HepG2 (cell line): ENCODE data around the gene NDUFS2. TPM values are rescaled to one million over a fixed set of nuclear protein-coding genes. Genes with fewer than 3 reads are reported as not detected.

Experiments
- ATAC-seq: fragments of 200-7000 bp; cut with Tn5 transposase; 3 replicates; pipeline ENCODE4 v1.9.1; 2020; ENCODE audit warnings: mild to moderate bottlenecking, moderate library complexity
- BruUV-seq: library from RNA; stranded (reverse); fragments of 400-500 nt; replicated peaks from 2 replicates; lab custom pipeline; 2021; lab: Mats Ljungman, UMichigan
- CTCF ChIA-PET: fragments of 300-600 bp; formaldehyde crosslinking; extraction: SDS; loops from one replicate; lab custom pipeline; 2021; ENCODE audit warnings: low total read pairs, inconsistent platforms, low intra/inter-chr PET ratio; lab: Yijun Ruan, JAX
- POLR2A ChIA-PET: fragments of 350-600 bp; sonication (Branson Sonifier 250); formaldehyde crosslinking; loops from one replicate; lab custom pipeline; 2020; ENCODE audit warnings: antibody characterized with exemption, inconsistent platforms; lab: Yijun Ruan, JAX
- DNase-seq: peaks from one replicate; pipeline ENCODE4 v3.0.0-alpha.2; 2015; ENCODE audit warnings: low spot score
- FAIRE-seq: peaks from 3 replicates; lab custom pipeline; 2011; peaks lifted over from hg19 to GRCh38; lab: Jason Lieb, UNC
- H2AFZ ChIP-seq: one replicate; pipeline ENCODE4 v1.6.1; 2011; ENCODE audit warnings: low read length, inconsistent platforms
- H3K27ac ChIP-seq: fragments of 300-600 bp; 3 replicates; pipeline ENCODE4 v1.8.0; 2011; ENCODE audit warnings: mixed run types, mild to moderate bottlenecking, mixed read lengths, low read length, inconsistent platforms; ENCODE audit not compliant: insufficient read depth; ENCODE audit errors: extremely low read length
- H3K27me3 ChIP-seq, 2 experiments: fragments of 200-600 bp in 1 of 2; 2 replicates in 1 of 2; 3 replicates in 1 of 2; pipeline versions ENCODE4 v1.6.0 to v1.8.0; 2011; ENCODE audit warnings: low read length in 2 of 2, mild to moderate bottlenecking in 2 of 2, moderate library complexity in 2 of 2, inconsistent platforms in 1 of 2; ENCODE audit not compliant: insufficient read depth in 2 of 2, control insufficient read depth in 1 of 2
- H3K36me3 ChIP-seq, 2 experiments: fragments of 200-600 bp in 1 of 2; replicated peaks in 1 of 2; 2 replicates in 1 of 2; 3 replicates in 1 of 2; pipeline versions ENCODE4 v1.5.1 to v1.8.0; 2011; ENCODE audit warnings: low read length in 2 of 2, inconsistent platforms in 1 of 2; ENCODE audit not compliant: insufficient read depth in 2 of 2, control insufficient read depth in 1 of 2
- H3K4me1 ChIP-seq: 2 replicates; pipeline ENCODE4 v1.5.1; 2012; ENCODE audit warnings: low read length, inconsistent platforms; ENCODE audit not compliant: insufficient read depth
- H3K4me2 ChIP-seq: 2 replicates; pipeline ENCODE4 v1.6.0; 2011; ENCODE audit warnings: low read depth, low read length, inconsistent platforms
- H3K4me3 ChIP-seq, 3 experiments: fragments of 200-600 bp in 1 of 3; sonication (generic), shearing (Covaris generic) in 1 of 3; replicated peaks in 1 of 3; 2 replicates each; pipeline ENCODE4 v1.5.1; 2011 to 2016; ENCODE audit warnings: low read length in 3 of 3, inconsistent platforms in 2 of 3, low read depth in 2 of 3, mild to moderate bottlenecking in 2 of 3, control low read depth in 1 of 3, mixed read lengths in 1 of 3; ENCODE audit not compliant: insufficient read depth in 1 of 3
- H3K79me2 ChIP-seq: one replicate; pipeline ENCODE4 v1.6.1; 2011; ENCODE audit warnings: low read length, inconsistent platforms; ENCODE audit not compliant: insufficient read depth
- H3K9ac ChIP-seq: 2 replicates; pipeline ENCODE4 v1.6.0; 2011; ENCODE audit warnings: mild to moderate bottlenecking, low read depth, low read length, inconsistent platforms; ENCODE audit not compliant: insufficient read depth
- H3K9me3 ChIP-seq: 2 replicates; pipeline ENCODE4 v1.5.1; 2012; ENCODE audit warnings: mild to moderate bottlenecking, low read length
- H4K20me1 ChIP-seq: 2 replicates; pipeline ENCODE4 v1.6.0; 2011; ENCODE audit warnings: inconsistent platforms, mild to moderate bottlenecking, low read length, moderate library complexity; ENCODE audit not compliant: insufficient read depth
- AGO1 ChIP-seq: fragments of 200-400 bp; formaldehyde crosslinking; IDR thresholded peaks from 2 replicates; pipeline ENCODE4 v1.6.1; 2017; ENCODE audit warnings: mild to moderate bottlenecking, low read depth, low read length, moderate library complexity; ENCODE audit not compliant: poor library complexity, severe bottlenecking
- ARNTL ChIP-seq: sonication (generic); formaldehyde crosslinking; IDR thresholded peaks from 2 replicates; pipeline ENCODE4 v1.4.0; 2020; ENCODE audit warnings: mild to moderate bottlenecking, missing genetic modification reagents
- FOXA3 ChIP-seq: IDR thresholded peaks from 2 replicates; pipeline ENCODE4 v1.6.1; 2016; ENCODE audit warnings: missing genetic modification reagents, missing compliant biosample characterization
- KLF13 ChIP-seq: sonication (generic); formaldehyde crosslinking; IDR thresholded peaks from 2 replicates; pipeline ENCODE4 v1.4.0; 2020; ENCODE audit warnings: mild to moderate bottlenecking, missing genetic modification reagents
- MTA1 ChIP-seq: sonication (generic); formaldehyde crosslinking; IDR thresholded peaks from 2 replicates; pipeline ENCODE4 v1.4.0; 2020; ENCODE audit warnings: missing genetic modification reagents, mild to moderate bottlenecking, borderline replicate concordance
- MTF2 ChIP-seq: sonication (generic); formaldehyde crosslinking; IDR thresholded peaks from 2 replicates; pipeline ENCODE4 v1.5.0; 2020; ENCODE audit warnings: missing genetic modification reagents, borderline replicate concordance
- PTBP1 ChIP-seq: fragments of 200-400 bp; formaldehyde crosslinking; IDR thresholded peaks from 2 replicates; pipeline ENCODE4 v1.6.1; 2018; ENCODE audit warnings: low read length, low read depth; ENCODE audit not compliant: poor library complexity, severe bottlenecking
- RAD51 ChIP-seq: fragments of 450-650 bp; IDR thresholded peaks from 2 replicates; pipeline ENCODE4 v1.6.1; 2016; ENCODE audit warnings: borderline replicate concordance
- RFX3 ChIP-seq: IDR thresholded peaks from 2 replicates; pipeline ENCODE4 v1.6.1; 2016; ENCODE audit warnings: missing biosample characterization, missing genetic modification reagents
- RFX5 ChIP-seq: IDR thresholded peaks from 2 replicates; pipeline ENCODE4 v1.6.1; 2011; ENCODE audit warnings: low read depth, low read length, improper control_type of control experiment
- TBL1XR1 ChIP-seq: fragments of 150-350 bp; IDR thresholded peaks from 2 replicates; pipeline ENCODE4 v1.6.1; 2014; ENCODE audit warnings: borderline replicate concordance, low read length; ENCODE audit not compliant: partially characterized antibody
- ZNF20 ChIP-seq: sonication (generic); formaldehyde crosslinking; IDR thresholded peaks from 2 replicates; pipeline ENCODE4 v1.4.0; 2020; ENCODE audit warnings: mild to moderate bottlenecking, moderate library complexity, missing genetic modification reagents
- ZNF567 ChIP-seq: sonication (generic); formaldehyde crosslinking; IDR thresholded peaks from 2 replicates; pipeline ENCODE4 v1.8.1; 2023; ENCODE audit warnings: mild to moderate bottlenecking, missing genetic modification reagents, borderline replicate concordance
- ZNF773 ChIP-seq: sonication (generic); formaldehyde crosslinking; IDR thresholded peaks from 2 replicates; pipeline ENCODE4 v1.4.0; 2020; ENCODE audit warnings: missing genetic modification reagents, borderline replicate concordance
- ZNF781 ChIP-seq: sonication (generic); formaldehyde crosslinking; IDR thresholded peaks from 2 replicates; pipeline ENCODE4 v1.5.1; 2020; ENCODE audit warnings: borderline replicate concordance, mild to moderate bottlenecking, missing genetic modification reagents; ENCODE audit errors: not compliant biosample characterization
- WGBS: methylation state at CpG from one replicate; pipeline ENCODE4 v1.1.6; 2017; ENCODE audit warnings: low lambda C conversion rate; 5-methylcytosine and 5-hydroxymethylcytosine counted together
- in situ Hi-C: cut with HindIII; loops from 2 replicates; pipeline ENCODE4 v1.10.0; 2017; ENCODE audit warnings: low pct_unique_long_range_greater_than_20kb; ENCODE audit not compliant: extremely low pct_ligation_motif_present
- intact Hi-C: fragments of 100-400 bp; cut with micrococcal nuclease; formaldehyde crosslinking; loops from one replicate; pipeline ENCODE4 v1.10.0; 2022; ENCODE audit not compliant: unreplicated experiment
- polyA plus RNA-seq, 8 experiments: library from polyadenylated mRNA; depleted of rRNA in 3 of 8; stranded (reverse) in 7 of 8; unstranded in 1 of 8; fragments of >200 nt; fragmentation: Illumina TruSeq in 4 of 8; extraction: Trizol in 4 of 8; gene quantifications; 2 replicates each; pipeline versions ENCODE4 v1.2.1 to v1.2.3, GENCODE V29; 2011 to 2016; ENCODE audit warnings: low read depth in 4 of 8, missing spikeins in 1 of 8, mixed read lengths in 1 of 8; ENCODE audit not compliant: insufficient read depth in 1 of 8
- total RNA-seq, 5 experiments: library from RNA; depleted of rRNA; stranded (reverse); fragments of >200 nt; fragmentation: Illumina TruSeq; extraction: Trizol; gene quantifications; 2 replicates each; pipeline ENCODE4 v1.2.3, GENCODE V29; 2016; ENCODE audit warnings: low read depth in 1 of 5
- TF ChIP-seq, protein P1 (sequence below): sonication (generic); formaldehyde crosslinking; IDR thresholded peaks from 2 replicates; pipeline ENCODE4 v1.4.0; 2020; ENCODE audit warnings: missing genetic modification reagents, borderline replicate concordance
- TF ChIP-seq, protein P2 (sequence below): IDR thresholded peaks from 2 replicates; pipeline ENCODE4 v1.4.0; 2020; ENCODE audit warnings: mild to moderate bottlenecking, missing genetic modification reagents

NDUFS2 gene
- total and polyA plus RNA-seq, 2 of the 13 experiments (the other 11 are each of a cell fraction or from before 2014, with no cell fraction given), result 89.9 to 118 TPM

DNA sequence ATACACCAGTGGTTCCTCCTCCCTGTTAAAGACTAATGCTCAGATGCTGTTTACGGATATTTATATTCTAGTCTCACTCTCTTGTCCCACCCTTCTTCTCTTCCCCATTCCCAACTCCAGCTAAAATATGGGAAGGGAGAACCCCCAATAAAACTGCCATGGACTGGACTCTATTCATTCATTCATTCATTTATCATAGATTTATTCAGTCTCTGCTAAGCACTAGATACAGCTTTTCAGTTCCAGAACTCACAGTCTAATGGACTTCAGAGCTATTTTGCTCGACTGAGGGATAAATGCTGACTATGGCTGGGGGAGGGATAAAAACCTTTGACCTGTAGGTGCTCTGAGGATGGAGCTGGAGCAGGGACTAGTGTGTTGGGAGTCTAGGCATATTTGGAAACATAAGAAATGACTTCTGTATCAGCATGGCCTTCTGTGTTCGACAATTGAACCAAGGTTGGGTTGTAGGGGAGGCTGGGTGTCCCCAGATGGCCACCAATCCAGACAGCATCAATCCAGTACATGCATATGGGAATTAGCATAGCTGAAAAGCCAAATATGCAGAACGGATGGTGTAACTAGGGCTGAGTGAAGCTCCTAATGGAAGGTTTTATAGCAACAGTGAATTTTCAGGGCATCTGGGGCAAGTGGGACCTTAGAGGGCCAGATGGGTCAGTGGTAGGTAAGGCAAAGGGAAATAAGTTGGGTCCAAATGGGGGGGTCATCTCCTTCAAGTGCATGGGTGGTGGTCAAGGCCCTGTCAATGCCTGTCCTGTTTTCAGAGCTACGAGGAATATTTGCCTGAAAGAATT is 17.1 kb downstream of the NDUFS2 start:
- BruUV-seq, result no TSS peak
- Histone ChIP-seq H3K4me1 (peaks cover 72% of the 10 kb centered on the region), H4K20me1 (peaks cover 11% of the 10 kb centered on the region), H3K4me3 (peak overlapping the region in 2 of 3 experiments; percentile 23 to 25; a peak in 5 of 6 replicates), H3K9ac (peak overlapping the region; percentile 40), H2AFZ (no peak overlapping the region), H3K79me2 (peaks cover 23% of the 10 kb centered on the region), H3K4me2 (peak overlapping the region; percentile 87), H3K27me3 (no peaks in the 10 kb centered on the region; a peak in 1 of 5 replicates), H3K27ac (peak overlapping the region; percentile 99), H3K9me3 (no peaks in the 10 kb centered on the region), H3K36me3 (peaks cover 1 to 17% of the 10 kb centered on the region in 2 experiments; a peak in 3 of 5 replicates)
- ATAC-seq (peak; percentile 5), FAIRE-seq (peak; percentile 68), DNase-seq (peak; percentile 45)
- WGBS, result 3% methylated on average over 4 of the region's 5 CpGs
- in situ Hi-C loops, result no loop called here
- ChIA-PET CTCF (no interaction called here), POLR2A (interaction anchor here (0.8 to 12.5 kb wide), 10 partner anchors 9 to 193 kb away, joined by 4 to 357 read pairs (median 8); partner anchors contain the start of genes ADAMTS4, DEDD, NDUFS2 and SDHC)
- intact Hi-C loops, result no loop called here
- TF ChIP-seq MTF2 (CRISPR knock-in tag) (no peak), ZNF773 (CRISPR knock-in tag) (no peak), RFX3 (no peak), ZNF567 (CRISPR knock-in tag) (no peak), ARNTL (peak; percentile 50; the same call in 1 of the 2 replicates), PTBP1 (no peak), FOXA3 (no peak), MTA1 (CRISPR knock-in tag) (no peak), ZNF20 (CRISPR knock-in tag) (no peak), AGO1 (no peak), RFX5 (no peak), RAD51 (no peak), KLF13 (no peak), TBL1XR1 (no peak), ZNF781 (CRISPR knock-in tag) (no peak)
- TF ChIP-seq, protein P1, sequence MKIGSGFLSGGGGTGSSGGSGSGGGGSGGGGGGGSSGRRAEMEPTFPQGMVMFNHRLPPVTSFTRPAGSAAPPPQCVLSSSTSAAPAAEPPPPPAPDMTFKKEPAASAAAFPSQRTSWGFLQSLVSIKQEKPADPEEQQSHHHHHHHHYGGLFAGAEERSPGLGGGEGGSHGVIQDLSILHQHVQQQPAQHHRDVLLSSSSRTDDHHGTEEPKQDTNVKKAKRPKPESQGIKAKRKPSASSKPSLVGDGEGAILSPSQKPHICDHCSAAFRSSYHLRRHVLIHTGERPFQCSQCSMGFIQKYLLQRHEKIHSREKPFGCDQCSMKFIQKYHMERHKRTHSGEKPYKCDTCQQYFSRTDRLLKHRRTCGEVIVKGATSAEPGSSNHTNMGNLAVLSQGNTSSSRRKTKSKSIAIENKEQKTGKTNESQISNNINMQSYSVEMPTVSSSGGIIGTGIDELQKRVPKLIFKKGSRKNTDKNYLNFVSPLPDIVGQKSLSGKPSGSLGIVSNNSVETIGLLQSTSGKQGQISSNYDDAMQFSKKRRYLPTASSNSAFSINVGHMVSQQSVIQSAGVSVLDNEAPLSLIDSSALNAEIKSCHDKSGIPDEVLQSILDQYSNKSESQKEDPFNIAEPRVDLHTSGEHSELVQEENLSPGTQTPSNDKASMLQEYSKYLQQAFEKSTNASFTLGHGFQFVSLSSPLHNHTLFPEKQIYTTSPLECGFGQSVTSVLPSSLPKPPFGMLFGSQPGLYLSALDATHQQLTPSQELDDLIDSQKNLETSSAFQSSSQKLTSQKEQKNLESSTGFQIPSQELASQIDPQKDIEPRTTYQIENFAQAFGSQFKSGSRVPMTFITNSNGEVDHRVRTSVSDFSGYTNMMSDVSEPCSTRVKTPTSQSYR (CRISPR knock-in tag), result peak; percentile 48; the same call in 1 of the 2 replicates
- TF ChIP-seq, protein P2, sequence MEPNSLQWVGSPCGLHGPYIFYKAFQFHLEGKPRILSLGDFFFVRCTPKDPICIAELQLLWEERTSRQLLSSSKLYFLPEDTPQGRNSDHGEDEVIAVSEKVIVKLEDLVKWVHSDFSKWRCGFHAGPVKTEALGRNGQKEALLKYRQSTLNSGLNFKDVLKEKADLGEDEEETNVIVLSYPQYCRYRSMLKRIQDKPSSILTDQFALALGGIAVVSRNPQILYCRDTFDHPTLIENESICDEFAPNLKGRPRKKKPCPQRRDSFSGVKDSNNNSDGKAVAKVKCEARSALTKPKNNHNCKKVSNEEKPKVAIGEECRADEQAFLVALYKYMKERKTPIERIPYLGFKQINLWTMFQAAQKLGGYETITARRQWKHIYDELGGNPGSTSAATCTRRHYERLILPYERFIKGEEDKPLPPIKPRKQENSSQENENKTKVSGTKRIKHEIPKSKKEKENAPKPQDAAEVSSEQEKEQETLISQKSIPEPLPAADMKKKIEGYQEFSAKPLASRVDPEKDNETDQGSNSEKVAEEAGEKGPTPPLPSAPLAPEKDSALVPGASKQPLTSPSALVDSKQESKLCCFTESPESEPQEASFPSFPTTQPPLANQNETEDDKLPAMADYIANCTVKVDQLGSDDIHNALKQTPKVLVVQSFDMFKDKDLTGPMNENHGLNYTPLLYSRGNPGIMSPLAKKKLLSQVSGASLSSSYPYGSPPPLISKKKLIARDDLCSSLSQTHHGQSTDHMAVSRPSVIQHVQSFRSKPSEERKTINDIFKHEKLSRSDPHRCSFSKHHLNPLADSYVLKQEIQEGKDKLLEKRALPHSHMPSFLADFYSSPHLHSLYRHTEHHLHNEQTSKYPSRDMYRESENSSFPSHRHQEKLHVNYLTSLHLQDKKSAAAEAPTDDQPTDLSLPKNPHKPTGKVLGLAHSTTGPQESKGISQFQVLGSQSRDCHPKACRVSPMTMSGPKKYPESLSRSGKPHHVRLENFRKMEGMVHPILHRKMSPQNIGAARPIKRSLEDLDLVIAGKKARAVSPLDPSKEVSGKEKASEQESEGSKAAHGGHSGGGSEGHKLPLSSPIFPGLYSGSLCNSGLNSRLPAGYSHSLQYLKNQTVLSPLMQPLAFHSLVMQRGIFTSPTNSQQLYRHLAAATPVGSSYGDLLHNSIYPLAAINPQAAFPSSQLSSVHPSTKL (CRISPR knock-in tag), result 0 out of 2 replicates have a peak, but pooled peaks have one; percentile 1
